ENCODE data around the gene CLEC3B.

The CLEC3B gene

DNA sequence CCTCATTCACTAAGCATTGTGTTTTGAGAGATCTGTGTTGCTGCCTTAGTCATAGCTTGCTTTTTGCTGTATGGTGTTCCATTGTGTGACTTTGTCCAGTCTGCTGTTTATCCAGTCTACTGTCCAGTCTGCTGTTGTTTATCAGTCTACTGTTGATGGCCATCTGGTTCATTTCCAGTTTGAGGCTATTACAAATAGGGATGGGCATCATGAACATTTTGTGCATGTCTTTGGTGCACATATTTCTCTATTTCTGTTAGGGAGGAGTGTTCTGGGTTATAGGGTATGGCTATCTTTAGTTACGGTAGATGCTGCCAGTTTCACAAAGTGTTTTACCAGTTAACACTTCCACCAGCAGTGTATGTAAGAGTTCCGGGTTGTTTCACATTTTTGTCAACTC lies 22.2 kb upstream of the CLEC3B start:
- no peak for DNase-seq (ENCODE audit: low read depth)

GRCh38 chr3:45007091-45007490 lies 19.0 kb upstream of the CLEC3B start:
- no peak for DNase-seq (ENCODE audit: low read depth)

DNA sequence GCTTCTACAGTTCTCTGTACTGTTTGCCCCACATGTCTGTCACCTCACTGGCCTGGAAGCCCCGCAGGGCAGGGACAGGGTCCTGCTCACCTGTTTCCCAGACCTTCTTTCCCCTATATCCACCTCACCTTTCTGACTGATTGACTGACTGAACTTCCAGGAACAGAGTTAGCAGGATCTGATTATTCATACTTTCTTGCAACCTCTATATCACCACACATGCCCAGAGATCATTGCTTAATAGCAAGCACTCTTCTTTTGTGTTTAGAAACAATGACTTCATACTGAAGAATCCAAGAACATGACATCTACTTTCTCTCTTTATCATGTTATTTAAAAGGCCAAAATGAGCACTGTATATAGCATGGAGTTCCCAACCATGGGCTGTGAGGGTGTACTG lies 18.0 kb upstream of the CLEC3B start:
- DNase-seq (ENCODE audit: low read depth): no peak

GRCh38 chr3:45009868-45010267 lies 16.2 kb upstream of the CLEC3B start:
- DNase-seq (ENCODE audit: low read depth): no peak

- no peak for DNase-seq (ENCODE audit: low read depth)
These were observed 15.2 kb upstream of the CLEC3B start for GRCh38 chr3:45010811-45011333.

- no peak for DNase-seq (ENCODE audit: low read depth)
These were observed 14.2 kb upstream of the CLEC3B start for GRCh38 chr3:45011756-45012508.

GRCh38 chr3:45012577-45012976 lies 13.5 kb upstream of the CLEC3B start:
- DNase-seq (ENCODE audit: low read depth): no peak

- no peak for DNase-seq (ENCODE audit: low read depth)
These were observed 9.2 kb upstream of the CLEC3B start for GRCh38 chr3:45016916-45017315.

- DNase-seq (ENCODE audit: low read depth): no peak
These were observed 8.3 kb upstream of the CLEC3B start for GRCh38 chr3:45017821-45018220.

GRCh38 chr3:45020534-45020933 lies 5.6 kb upstream of the CLEC3B start:
- DNase-seq (ENCODE audit: low read depth): no peak

DNA sequence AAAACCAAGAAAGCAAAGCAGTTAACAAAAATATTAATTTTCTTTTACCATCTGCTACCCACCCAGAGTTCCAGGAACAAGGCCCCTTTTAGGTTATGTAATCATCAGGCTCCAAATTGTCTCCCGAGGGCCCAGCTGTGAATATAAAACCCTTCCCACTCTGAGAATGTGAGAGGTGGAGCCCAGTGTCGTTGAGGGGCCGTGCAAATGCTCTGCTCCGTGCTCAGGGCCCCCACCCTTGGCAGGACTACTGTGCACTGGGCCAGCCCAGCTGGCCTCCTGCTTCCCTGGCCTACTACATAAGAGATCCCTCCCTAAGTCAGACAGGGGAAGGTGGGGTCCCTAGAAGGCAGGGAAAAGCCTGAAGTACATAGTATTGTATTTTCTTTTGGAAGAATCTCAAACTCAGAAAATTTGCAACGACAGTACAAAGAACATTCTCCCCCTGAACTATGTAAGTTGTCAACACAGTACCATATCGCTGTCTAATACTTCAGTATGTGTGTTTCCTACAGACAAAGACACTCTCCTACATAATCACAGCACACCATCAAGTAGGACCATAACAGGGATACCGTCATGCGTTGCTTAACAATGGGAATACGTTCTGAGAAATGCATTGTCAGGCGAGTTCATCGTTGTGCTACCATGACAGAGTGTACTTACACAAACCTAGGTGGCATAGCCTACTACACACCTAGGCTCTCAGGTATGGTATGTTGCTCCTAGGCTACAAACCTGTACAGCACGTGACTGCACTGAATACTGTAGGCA lies 4.4 kb upstream of the CLEC3B start:
- DNase-seq (ENCODE audit: low read depth): no peak

DNA sequence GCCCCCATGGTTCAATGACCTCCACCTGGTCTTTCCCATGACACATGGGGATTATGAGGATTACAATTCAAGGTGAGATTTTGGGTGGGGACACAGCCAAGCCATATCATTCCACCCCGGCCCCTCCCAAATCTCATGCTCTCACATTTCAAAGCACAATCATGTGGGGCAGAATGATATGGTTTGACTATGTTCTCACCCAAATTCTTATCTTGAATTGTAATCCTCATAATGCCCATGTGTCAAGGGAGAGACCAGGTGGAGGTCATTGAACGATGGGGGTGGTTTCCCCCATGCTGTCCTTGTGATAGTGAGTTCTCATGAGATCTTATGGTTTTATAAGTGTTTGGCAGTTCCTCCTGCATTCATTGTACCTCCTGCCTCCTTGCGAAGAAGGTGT lies 2.4 kb upstream of the CLEC3B start:
- DNase-seq (ENCODE audit: low read depth): no peak

DNA sequence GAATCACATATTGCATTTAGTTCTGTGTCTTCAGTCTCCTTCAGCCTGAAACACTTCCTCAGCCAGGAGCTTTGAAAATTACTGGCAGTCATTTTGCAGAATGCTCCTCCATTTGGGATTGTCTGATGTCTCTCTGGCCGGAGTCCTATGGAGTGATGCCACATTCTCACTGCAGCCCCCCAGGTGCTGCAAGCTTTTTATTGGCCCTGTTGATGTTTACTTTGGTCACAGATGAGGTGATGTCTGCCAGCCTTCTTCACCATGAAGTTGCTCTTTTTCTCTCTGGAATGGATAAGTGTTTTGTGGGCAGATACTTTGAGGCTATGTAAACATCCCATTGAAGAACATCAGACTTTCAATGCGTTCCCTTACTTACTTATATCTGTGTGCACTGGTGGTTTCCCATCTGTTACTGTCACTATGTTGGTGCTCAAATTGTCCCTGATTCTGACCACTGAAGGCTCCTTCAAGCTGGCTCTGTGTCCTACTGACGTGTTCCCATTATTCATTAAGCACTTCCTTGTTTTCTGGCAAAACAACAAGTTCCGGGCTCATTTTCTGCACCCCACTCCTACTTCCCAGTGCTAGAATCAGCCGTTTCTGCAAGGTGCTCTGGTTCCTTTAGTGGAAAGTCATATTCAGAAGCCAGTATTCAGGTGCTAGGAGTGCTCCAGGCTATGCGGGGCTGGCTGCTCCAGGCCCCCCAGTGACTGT lies 1.4 kb upstream of the CLEC3B start:
- DNase-seq (ENCODE audit: low read depth): no peak

- no peak for DNase-seq (ENCODE audit: low read depth)
These were observed 854 bp downstream of the CLEC3B start for GRCh38 chr3:45026957-45027356.

DNA sequence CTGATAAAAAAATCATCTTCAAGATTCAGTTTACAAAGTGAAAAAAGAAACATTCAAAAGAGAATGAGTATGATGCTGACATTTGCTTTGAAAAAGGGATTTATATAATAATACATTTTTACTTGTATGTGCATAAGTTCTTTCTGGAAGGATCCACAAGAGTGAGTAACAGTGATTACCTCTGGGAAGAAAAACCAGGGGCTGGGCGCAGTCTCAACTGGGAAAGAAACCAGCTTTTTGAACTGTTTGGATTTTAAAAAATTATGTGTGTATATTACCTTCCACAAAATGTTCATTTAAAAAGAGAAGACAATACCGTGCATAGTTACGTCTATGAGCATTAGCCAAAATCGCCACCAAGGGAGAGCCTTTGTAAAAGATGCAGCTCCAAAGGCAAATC lies 1.3 kb downstream of the CLEC3B start:
- no peak for DNase-seq (ENCODE audit: low read depth)

DNA sequence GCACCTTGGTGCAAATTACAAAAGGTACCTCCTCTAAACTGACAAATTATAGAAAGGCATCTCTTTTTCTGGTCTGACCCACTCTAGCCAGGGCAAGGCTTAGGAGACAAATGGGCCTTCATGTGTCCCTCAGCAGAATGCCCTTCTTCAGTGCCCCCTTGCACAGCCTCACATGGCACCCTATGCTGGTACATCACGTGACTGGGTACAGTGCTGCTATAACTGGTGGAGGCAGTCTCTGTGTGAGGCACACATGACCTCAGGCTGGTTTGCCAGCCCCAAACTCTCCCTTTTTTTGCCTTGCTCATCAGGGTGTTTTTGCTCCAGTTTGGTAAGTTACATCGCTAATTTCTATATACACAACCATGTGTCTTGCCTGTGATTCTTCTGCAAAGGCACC lies 3.1 kb downstream of the CLEC3B start:
- DNase-seq (ENCODE audit: low read depth): no peak

GRCh38 chr3:45029661-45030060 lies 3.6 kb downstream of the CLEC3B start:
- no peak for DNase-seq (ENCODE audit: low read depth)

GRCh38 chr3:45031531-45031930 lies 5.4 kb downstream of the CLEC3B start:
- no peak for DNase-seq (ENCODE audit: low read depth)

- no peak for DNase-seq (ENCODE audit: low read depth)
These were observed 6.0 kb downstream of the CLEC3B start for GRCh38 chr3:45032113-45032512.

DNA sequence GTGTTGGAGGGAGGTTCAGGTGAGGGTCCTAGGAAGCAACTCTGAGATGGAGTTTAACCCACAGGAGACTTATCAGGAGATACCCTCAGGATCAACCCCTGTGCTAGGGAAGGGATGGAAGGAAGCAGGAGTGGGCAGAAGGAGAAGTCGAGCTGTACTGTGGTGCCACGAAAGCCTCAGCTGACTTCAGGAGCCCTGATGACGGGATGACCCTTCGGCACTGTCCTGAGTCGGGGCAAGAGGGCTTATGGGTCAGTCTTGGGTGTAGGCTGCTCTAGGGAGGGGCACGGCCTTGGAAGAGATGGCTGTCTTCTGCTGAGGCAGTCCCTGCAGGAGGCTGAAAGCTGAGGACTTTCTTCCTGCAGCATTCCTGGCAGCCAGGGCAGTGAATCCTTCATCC lies 7.7 kb downstream of the CLEC3B start:
- no peak for DNase-seq (ENCODE audit: low read depth)

DNA sequence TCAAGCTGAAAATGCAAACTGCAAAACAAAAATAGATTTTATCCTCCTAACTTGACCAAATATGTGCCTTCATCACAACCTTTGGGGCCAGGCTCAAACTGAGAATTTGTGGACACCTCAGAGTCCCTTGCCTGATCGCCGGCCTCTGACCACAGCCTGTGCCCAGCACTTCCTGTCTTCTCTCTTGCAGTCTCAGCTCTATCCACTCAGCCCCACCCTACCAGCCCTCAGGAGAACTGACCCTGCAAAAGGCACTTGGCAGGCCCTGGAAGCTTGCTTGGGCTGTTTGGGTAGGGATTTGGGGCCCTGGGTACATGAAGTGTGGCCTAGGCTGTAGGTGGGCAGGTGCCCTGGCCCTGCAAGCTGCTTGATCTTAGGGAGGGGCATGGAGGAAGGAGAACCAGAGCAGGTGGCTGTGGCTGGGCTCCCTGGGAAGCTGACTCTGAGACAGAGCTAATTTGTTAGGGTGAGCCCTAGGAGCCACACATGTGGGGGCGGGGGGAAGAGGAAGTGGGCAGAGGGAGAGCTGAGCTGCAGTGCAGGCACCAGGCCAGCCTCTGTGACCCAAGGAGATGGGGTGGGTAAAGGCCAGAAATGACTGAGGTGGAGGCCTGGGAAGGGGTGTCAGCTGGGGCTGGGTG lies 8.6 kb downstream of the CLEC3B start:
- no peak for DNase-seq (ENCODE audit: low read depth)
